ENCODE data around the gene FOXA3. TPM values are rescaled to one million over a fixed set of nuclear protein-coding genes. Genes with fewer than 3 reads are reported as not detected.
A peak's percentile ranks its signal among the peaks of the same experiment; 100 is the strongest.
"Not testable (repeated sequence)": the region's sequence is repeated elsewhere in the genome, so short reads cannot be mapped to it uniquely, and the experiment has no call there.

The FOXA3 gene
- total RNA-seq, 1 experiment from 2014 or later, result 4.5 TPM

DNA sequence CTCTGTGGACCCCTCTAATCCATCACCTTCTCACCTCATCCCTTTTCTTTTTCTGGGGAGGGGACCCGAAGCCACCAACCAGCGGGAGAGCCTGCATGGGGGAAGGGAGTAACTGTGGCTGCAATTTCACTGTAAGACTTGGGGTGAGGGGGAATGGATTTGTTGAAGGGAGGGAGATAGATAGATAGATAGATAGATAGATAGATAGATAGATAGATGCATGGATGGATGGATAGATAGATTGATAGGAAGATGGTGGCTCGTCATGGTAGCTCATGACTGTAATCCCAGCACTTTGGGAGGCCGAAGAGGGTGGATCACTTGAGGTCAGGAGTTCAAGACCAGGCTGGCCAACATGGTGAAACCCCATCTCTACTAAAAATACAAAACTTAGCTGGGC lies 3.1 kb downstream of the FOXA3 start:
- in situ Hi-C loops (cut with HindIII; ENCODE audit: low sequenced_read_pairs); DNase-seq (ENCODE audit: low spot score): not testable (repeated sequence)

DNA sequence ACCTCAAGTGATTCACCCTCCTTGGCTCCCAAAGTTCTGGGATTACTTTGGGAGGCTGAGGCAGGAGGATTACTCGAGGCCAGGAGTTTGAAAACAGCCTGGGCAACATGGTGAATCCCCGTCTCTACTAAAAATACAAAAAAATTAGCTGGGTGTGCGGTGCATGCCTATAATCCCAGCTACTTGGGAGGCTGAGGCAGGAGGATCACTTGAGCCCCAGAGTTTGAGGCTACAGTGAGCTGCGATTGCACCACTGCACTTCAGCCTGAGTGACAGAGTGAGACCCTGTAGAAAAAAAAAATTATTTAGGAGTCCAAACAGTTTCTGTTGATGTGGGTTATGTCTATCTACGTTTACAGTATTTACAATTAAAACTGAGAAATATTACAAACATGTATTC lies 6.7 kb downstream of the FOXA3 start:
- in situ Hi-C loops (cut with HindIII; ENCODE audit: low sequenced_read_pairs), result no loop called here
- DNase-seq (ENCODE audit: low spot score), result no peak

DNA sequence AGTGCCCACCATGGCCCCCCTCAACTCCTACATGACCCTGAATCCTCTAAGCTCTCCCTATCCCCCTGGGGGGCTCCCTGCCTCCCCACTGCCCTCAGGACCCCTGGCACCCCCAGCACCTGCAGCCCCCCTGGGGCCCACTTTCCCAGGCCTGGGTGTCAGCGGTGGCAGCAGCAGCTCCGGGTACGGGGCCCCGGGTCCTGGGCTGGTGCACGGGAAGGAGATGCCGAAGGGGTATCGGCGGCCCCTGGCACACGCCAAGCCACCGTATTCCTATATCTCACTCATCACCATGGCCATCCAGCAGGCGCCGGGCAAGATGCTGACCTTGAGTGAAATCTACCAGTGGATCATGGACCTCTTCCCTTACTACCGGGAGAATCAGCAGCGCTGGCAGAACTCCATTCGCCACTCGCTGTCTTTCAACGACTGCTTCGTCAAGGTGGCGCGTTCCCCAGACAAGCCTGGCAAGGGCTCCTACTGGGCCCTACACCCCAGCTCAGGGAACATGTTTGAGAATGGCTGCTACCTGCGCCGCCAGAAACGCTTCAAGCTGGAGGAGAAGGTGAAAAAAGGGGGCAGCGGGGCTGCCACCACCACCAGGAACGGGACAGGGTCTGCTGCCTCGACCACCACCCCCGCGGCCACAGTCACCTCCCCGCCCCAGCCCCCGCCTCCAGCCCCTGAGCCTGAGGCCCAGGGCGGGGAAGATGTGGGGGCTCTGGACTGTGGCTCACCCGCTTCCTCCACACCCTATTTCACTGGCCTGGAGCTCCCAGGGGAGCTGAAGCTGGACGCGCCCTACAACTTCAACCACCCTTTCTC lies 8.2 kb downstream of the FOXA3 start:
- in situ Hi-C loops (cut with HindIII; ENCODE audit: low sequenced_read_pairs), result no loop called here
- no peak for DNase-seq (ENCODE audit: low spot score)

DNA sequence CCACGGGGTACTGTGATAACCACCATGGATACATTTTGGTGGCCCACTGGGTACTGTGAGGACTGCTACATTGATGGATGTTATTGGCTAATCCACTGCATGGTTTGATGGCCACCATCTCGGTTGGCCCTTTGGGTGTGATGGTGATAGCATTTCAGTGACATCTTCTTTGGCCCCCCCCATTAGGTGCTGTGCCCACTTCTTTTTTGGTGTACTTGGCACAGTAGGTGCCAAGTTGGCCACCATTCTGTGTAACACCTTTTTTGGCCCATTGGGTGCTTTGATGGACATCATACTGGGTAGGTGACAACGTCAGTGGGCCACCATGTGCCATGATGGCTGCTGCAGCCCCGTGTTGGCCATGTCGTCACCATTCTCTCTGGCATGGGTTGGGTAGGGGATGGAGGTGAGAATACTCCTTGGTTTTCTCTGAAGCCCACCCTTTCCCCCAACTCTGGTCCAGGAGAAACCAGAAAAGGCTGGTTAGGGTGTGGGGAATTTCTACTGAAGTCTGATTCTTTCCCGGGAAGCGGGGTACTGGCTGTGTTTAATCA lies 9.2 kb downstream of the FOXA3 start:
- in situ Hi-C loops (cut with HindIII; ENCODE audit: low sequenced_read_pairs), result no loop called here
- DNase-seq (ENCODE audit: low spot score), result no peak

DNA sequence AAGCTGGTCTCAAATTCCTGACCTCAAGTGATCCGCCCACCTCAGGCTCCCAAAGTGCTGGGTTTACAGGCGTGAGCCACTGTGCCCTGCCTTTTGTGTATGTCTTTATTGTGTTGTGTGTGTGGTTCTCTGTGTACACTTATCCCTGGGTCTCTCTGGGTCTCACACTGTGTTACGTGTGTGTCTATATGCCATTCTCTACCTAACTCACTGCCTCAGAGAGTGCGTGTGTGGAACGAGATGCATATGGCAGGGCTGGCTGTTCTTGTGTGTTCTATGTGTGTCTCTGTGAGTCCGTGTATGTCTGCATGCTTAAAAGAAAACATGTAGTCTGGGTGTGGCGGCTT lies 10.5 kb downstream of the FOXA3 start:
- in situ Hi-C loops (cut with HindIII; ENCODE audit: low sequenced_read_pairs), result no loop called here

DNA sequence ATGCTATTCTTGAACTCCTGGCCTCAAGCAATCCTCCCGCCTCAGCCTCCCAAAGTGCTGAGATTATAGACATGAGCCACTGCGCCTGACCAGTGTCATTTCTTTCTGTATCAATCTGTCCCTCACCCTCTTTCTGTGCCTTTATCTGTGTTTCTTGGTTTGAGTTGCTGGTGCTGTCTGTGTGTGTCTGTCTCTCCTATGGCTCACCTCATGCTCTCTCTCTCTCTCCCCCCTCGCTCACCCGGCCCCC lies 12.0 kb downstream of the FOXA3 start:
- in situ Hi-C loops (cut with HindIII; ENCODE audit: low sequenced_read_pairs), result no loop called here
- no peak for DNase-seq (ENCODE audit: low spot score)

More for the DNA sequence above, 10.5 kb downstream of the FOXA3 start:
- DNase-seq (ENCODE audit: low spot score), result no peak

DNA sequence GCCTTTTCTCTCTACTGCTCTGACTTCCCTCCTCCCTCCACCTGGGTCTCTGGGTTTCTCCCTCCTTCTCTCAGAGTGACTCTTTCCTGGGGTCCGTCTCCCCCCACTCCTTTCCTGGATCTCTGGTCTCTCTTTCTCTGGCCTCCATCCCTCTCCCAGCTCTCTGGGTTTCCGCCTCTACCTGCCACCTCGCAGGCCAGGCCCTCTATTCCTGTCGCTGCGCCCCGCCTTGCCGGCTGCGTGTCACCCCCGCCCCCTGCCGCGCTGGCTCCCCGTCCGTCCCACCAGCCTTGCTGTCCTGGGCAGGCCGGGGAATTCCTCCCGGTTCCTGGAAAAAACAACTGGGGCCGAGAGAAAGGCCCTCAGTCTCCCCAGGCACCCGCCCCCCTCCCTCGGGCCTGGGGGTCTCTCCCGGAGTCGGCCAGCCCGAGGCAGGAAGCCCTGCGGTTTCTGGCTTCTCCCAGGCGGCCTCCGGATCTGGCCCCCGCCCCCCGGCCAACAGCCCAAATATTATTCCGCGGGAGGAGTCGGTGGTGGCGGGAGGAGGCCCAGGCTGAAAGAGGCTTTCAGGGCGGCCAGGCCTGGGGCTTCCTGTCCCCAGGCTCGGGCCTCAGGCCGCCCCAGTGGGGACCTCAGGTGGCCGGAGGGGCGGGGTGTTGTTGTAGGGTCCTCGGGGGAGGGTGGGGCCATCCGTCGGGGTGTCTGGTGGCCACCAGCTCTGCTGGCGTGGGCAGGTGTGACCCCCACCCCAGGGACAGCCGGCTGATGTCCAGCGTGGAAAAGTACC lies 12.5 kb downstream of the FOXA3 start:
- DNase-seq (ENCODE audit: low spot score), result no peak
- in situ Hi-C loops (cut with HindIII; ENCODE audit: low sequenced_read_pairs), result no loop called here

DNA sequence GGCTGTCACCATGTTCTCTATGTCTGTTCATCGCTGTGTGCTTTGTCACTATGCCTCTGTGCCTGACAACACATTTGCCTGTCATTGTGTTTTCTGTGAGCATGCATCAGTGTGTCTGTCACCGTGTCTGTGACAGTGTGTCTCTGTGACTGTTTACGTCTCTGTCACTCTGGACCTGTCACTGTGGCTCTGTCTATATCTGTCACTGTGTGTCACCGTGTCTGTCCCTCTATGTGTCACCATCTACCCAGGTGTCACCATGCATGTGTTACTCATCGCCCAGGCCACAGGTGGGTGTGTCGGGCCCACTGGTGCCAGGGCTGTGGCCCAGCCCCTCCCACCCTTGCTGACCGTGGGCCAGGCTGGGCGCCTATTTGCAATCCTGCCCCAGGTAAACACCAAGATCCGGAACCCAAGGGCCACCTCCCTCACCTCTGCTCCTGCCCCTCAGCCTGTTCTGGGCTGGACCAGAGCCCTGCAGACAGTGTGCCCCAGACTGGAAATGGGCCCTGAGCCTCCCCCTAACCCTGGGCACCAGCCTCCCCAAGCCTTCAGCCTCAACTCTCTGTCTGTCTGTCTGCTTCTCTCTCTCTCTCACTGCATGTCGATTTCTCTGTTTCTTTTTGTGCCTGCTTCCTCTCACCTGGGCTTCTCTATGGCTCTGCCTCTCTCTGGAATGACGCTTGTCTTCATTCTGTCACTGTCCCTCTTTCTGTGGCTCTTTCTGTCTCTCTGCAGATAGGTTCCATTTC lies 14.1 kb downstream of the FOXA3 start:
- DNase-seq (ENCODE audit: low spot score), result no peak
- in situ Hi-C loops (cut with HindIII; ENCODE audit: low sequenced_read_pairs), result no loop called here

DNA sequence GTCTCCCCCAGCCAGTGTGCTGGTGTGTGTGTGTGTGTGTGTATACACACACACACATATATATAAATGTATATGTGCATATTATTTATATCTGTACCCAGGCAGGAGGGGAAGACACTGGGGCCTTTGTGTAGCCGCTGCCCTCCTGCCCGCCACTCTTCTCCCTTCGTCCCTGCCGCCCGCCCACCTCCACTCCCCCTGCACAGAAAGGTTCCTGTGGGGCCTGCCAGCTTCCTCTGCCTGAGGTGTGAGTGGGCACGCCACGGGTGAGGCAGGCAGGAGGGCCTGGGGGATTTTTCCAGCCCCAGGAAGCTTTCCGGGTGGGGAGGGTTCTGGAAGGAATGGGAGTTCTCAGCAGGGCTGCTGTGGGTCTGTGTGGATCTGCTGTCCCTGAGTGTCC lies 14.9 kb downstream of the FOXA3 start:
- in situ Hi-C loops (cut with HindIII; ENCODE audit: low sequenced_read_pairs), result no loop called here
- no peak for DNase-seq (ENCODE audit: low spot score)

DNA sequence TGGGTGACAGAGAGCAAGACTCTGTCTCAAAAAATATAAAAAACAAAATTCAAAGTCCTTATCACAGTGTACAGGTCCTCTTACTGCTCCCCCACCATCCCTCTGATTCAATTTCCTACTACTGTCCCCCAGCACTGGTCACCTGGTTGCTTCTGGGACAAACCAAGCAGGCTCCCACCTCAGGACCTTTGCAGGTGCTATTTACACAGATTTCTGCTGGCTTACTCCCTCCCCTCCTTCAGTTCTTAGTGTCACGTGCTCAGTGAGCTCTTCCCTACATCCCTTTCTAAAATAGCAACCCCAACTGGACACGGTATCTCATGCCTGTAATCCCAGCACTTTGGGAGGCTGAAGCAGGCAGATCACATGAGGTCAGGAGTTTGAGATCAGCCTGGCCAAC lies 15.8 kb downstream of the FOXA3 start:
- in situ Hi-C loops (cut with HindIII; ENCODE audit: low sequenced_read_pairs), result no loop called here
- DNase-seq (ENCODE audit: low spot score), result no peak

DNA sequence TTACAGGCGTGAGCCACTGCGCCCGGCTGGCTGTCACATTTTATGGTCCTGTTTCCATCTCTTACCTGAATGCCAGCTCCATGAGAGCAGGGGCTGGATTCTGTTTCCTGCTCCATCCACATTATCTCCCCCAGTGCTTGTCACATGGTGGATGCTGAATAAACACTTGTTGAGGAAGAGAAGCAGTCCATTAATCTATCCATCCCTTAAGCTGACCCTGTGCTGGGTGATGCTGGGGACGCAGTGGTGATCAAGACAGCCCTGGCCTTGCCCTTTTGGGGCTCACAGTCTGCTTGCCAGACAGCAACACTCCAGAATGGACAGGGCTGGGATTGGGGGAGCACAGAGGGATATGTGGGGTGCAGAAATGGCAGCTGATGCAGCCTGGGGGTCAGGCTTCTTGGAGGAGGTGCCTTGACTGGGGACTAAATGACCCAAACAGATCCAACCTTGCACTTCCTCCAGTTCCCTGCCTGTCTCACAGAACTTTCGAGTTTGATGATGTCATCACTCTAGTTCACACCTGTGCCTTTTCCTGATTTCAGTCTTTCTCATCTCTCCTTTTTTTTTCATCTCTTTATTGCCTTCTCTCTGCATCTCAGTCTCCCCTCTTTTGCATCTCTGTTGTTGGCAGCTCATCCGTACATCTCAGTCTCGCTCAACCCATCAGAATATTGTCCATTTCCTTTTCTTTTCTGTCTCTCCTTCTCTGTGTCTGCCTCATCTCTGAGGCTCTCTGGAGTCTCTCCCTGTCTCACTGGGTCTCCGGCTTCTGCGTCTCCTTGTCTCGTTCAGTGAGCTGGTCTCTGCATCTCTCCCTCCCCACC lies 17.2 kb downstream of the FOXA3 start:
- DNase-seq (ENCODE audit: low spot score), result no peak
- in situ Hi-C loops (cut with HindIII; ENCODE audit: low sequenced_read_pairs), result no loop called here

DNA sequence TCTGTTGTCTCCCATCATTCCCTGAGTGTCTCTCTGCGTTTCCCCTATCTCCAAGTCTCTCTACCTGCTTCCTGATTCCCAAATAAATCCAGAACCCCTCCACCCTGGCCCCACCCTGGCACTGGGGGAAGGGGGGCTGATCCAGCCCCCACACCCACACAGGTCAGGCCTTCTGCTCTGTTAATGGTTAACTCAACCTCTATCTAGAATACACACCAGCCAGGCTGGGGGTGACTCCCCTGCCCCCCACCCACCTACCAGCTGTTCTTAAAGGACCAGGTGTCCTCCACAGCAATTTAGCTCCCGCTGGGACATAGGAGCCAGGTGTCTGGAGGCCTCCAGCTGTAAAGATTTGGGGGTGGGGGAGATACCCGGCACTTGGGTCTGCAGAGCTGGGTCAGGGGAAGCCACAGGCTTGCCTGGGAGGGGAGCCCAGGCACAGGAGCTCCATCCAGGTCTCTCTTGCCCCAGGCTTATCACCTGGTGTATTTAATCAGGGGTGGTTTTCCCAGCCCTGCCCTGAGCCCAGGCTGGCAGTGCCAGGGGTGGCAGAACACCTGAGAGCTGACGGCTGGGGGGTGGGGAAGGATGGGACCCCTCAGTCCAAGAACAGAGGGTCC lies 17.9 kb downstream of the FOXA3 start:
- in situ Hi-C loops (cut with HindIII; ENCODE audit: low sequenced_read_pairs), result no loop called here
- DNase-seq (ENCODE audit: low spot score), result no peak

DNA sequence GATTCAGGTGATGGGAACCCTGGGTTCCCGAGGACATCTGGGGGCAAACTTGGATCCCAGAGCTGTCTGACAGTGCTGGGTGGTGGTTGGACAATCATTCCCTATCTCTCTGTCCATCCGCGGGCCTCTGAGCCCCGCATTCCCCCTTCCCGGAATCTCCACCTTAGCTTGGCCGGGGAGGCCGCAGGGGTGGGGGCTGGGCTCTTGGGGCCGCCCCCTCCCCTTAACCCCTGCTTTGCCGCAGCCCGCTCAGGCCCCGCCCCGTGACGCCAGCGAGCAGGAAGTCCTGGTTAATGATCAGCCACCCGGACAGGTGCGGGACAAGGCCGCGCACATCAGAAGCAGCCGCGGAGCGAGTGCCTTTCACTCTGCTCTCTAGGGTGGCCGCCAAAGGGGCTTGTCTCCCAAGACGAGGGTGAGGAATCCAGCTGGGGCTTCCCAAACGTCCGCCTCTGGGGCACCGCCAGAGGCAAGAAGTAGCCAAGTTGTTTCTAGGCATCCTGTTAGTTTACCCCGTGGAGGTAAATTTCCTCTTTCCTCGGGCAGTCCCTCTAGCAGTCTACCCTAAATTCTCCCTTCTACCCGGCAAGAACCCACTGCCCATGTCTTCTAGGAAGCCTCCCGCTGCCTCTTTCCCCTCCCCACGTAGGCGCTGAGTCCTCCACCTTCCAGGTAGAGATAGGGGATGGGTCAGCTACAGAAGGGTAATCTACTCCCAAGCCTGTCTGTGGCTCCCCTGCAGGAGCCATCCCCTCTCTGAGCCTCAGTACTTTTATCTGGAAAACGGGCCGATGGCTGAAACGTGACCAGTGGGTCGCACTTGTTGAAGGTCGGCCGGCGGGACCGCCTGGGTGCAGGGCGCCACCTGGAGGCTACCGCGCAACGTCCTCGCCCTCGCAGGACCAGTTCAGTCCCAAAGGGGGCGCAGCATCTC lies 18.8 kb downstream of the FOXA3 start:
- peak; percentile 51 for DNase-seq (ENCODE audit: low spot score)
- in situ Hi-C loops (cut with HindIII; ENCODE audit: low sequenced_read_pairs), result no loop called here

DNA sequence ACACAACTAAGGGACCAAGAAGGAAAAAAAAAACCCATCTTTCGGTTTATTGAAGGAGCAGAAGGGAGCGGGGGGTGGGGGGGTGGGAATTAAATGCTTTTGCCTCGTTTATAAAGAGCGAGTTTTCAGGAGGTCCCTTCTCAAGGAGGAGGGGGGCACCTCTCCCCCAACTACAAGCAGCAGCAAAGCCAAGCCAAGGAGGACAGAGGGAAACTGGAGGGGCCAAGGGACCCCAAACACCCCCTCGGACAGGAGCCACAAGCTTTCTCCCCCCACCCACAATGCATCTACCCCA lies 19.4 kb downstream of the FOXA3 start:
- DNase-seq (ENCODE audit: low spot score), result no peak
- in situ Hi-C loops (cut with HindIII; ENCODE audit: low sequenced_read_pairs), result no loop called here

DNA sequence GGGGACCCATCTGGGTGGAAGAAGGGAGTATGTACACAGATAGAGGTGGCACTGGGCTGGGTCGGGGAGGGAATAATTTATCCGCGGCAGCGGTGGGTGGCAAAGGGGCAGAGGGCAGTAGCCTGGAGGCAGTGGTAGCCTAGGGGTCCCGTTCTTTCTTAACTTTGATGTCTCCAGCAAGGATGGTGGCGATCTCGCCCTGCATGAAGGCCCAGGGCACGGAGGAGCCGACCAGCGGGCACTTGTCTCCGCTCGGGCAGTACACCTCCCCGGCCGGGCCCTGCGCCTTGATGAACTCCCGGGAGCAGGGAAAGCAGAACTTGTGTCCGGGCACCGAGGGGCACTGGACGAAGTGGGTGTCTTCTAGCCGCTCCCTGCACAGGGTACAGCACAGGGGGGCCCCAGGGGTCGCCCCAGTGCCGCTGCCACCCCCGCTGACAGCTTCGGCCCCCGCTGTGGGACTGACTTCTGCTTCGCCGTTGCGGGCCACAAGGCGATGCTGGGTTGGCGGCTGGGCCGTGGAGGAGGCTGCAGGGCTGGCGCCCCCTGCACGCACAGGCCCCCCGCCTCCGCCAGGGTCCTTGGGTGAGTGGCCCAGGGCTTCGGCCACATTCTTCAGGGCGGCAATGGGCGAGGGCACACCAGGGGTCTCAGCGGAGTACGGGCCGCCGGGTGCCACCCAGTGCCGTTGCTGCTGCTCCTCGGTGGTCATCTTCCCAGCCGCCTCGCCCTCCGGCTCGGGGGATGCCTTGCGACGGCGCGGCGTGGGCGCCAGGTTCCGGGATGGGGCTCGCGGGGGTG lies 20.0 kb downstream of the FOXA3 start:
- DNase-seq (ENCODE audit: low spot score), result no peak
- in situ Hi-C loops (cut with HindIII; ENCODE audit: low sequenced_read_pairs), result no loop called here

DNA sequence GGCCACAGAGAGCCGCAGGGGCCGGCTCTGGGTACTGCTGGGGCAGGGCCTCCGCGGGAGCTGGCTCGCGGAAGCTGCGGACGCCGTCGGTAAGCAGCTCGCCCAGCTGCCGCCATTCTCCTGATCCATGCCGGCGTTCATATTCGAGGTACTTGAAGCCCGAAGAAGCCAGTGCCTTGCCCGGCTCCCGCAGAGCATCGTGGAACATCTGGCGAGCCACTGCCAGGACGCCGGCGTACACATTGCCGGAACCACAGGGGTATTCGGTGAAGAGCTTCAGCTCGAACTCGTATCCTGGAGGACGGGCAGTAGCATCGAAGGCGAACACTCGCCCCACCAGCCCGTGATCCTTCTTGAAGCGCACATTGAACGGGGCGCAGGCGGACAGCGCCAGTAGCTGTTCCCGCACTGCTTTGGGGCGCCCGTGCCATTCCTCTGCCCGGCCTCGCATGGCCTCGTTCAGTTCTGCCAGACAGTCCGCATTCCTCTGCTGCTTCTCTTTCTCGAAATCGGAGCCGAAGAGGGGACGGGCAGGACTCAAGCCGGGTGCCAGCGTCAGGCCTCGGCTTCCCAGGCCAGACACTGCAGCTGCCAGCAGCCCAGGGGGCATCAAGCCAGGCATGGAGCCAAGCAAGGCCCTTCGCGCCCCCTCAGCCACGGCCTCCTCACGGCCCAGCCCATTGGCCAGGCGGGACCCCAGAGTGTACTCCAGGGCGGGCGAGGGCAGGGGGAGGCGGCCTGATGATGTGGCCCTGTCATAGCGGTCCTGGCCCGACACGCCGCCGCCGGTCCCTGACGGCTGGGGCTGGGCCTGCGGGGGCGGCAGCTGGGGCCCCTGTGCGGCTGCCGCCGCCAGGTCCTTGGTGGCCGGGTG lies 20.8 kb downstream of the FOXA3 start:
- in situ Hi-C loops (cut with HindIII; ENCODE audit: low sequenced_read_pairs), result no loop called here
- no peak for DNase-seq (ENCODE audit: low spot score)
